ENCODE data around the gene ACTR3.

ACTR3 gene

GRCh38 chr2:113846429-113846828 is 43.5 kb upstream of the ACTR3 start:
- Mint-ChIP-seq H3K9me3 (peaks cover 42% of the 10 kb centered on the region), H3K36me3 (ENCODE audit: low read depth) (peaks cover 21% of the 10 kb centered on the region)

GRCh38 chr2:113847144-113847543 is 42.7 kb upstream of the ACTR3 start:
- H3K27me3 Mint-ChIP-seq (ENCODE audit: low read depth, poor library complexity), result no peaks in the 10 kb centered on the region
- no peak overlapping the region for H3K27ac Mint-ChIP-seq
- peaks cover 15% of the 10 kb centered on the region for H3K4me1 Mint-ChIP-seq
- H3K36me3 Mint-ChIP-seq (ENCODE audit: low read depth), result peaks cover 21% of the 10 kb centered on the region
- TF ChIP-seq CTCF (IDR thresholded peaks at IDR 0.05), result no peak
- H3K9me3 Mint-ChIP-seq, result peaks cover 42% of the 10 kb centered on the region
- DNase-seq, result no peak
- H3K4me3 Mint-ChIP-seq, result no peak overlapping the region

More at GRCh38 chr2:113846429-113846828, 43.5 kb upstream of the ACTR3 start:
- no peaks in the 10 kb centered on the region for H3K27me3 Mint-ChIP-seq (ENCODE audit: low read depth, poor library complexity)
- H3K27ac Mint-ChIP-seq, result no peak overlapping the region
- H3K4me1 Mint-ChIP-seq, result peaks cover 15% of the 10 kb centered on the region
- no peak for DNase-seq
- H3K4me3 Mint-ChIP-seq, result no peak overlapping the region
- TF ChIP-seq CTCF (IDR thresholded peaks at IDR 0.05), result no peak

GRCh38 chr2:113848758-113849415 is 41.0 kb upstream of the ACTR3 start:
- no peaks in the 10 kb centered on the region for H3K27me3 Mint-ChIP-seq (ENCODE audit: low read depth, poor library complexity)
- DNase-seq, result no peak
- peaks cover 21% of the 10 kb centered on the region for H3K36me3 Mint-ChIP-seq (ENCODE audit: low read depth)
- H3K4me3 Mint-ChIP-seq, result no peak overlapping the region
- H3K27ac Mint-ChIP-seq, result no peak overlapping the region
- peaks cover 4% of the 10 kb centered on the region for H3K4me1 Mint-ChIP-seq
- no peak for TF ChIP-seq CTCF (IDR thresholded peaks at IDR 0.05)
- H3K9me3 Mint-ChIP-seq, result peaks cover 42% of the 10 kb centered on the region

- peaks cover 4% of the 10 kb centered on the region for H3K4me1 Mint-ChIP-seq
- H3K27me3 Mint-ChIP-seq (ENCODE audit: low read depth, poor library complexity), result no peaks in the 10 kb centered on the region
- DNase-seq, result no peak
- peak overlapping the region; percentile 21 for H3K27ac Mint-ChIP-seq
- peaks cover 25% of the 10 kb centered on the region for H3K9me3 Mint-ChIP-seq
- TF ChIP-seq CTCF (IDR thresholded peaks at IDR 0.05), result no peak
- peaks cover 12% of the 10 kb centered on the region for H3K36me3 Mint-ChIP-seq (ENCODE audit: low read depth)
- no peak overlapping the region for H3K4me3 Mint-ChIP-seq
Measured at GRCh38 chr2:113850687-113851086, 39.2 kb upstream of the ACTR3 start.

- no peak for TF ChIP-seq CTCF (IDR thresholded peaks at IDR 0.05)
Measured at GRCh38 chr2:113851640-113852039, 38.2 kb upstream of the ACTR3 start.

GRCh38 chr2:113854208-113854607 is 35.7 kb upstream of the ACTR3 start:
- H3K36me3 Mint-ChIP-seq (ENCODE audit: low read depth), result no peaks in the 10 kb centered on the region
- no peak for DNase-seq

More at GRCh38 chr2:113851640-113852039, 38.2 kb upstream of the ACTR3 start:
- Mint-ChIP-seq H3K9me3 (peaks cover 16% of the 10 kb centered on the region), H3K27ac (no peak overlapping the region), H3K36me3 (ENCODE audit: low read depth) (peaks cover 2% of the 10 kb centered on the region), H3K4me3 (no peak overlapping the region), H3K4me1 (peaks cover 4% of the 10 kb centered on the region), H3K27me3 (ENCODE audit: low read depth, poor library complexity) (no peaks in the 10 kb centered on the region)
- DNase-seq, result no peak

More at GRCh38 chr2:113854208-113854607, 35.7 kb upstream of the ACTR3 start:
- Mint-ChIP-seq H3K27me3 (ENCODE audit: low read depth, poor library complexity) (peaks cover 4% of the 10 kb centered on the region), H3K27ac (no peak overlapping the region), H3K9me3 (peaks cover 4% of the 10 kb centered on the region), H3K4me3 (no peak overlapping the region), H3K4me1 (peaks cover 9% of the 10 kb centered on the region)
- TF ChIP-seq CTCF (IDR thresholded peaks at IDR 0.05), result no peak
